CD4-positive, alpha-beta T cell treated with Interferon gamma for 1 hour (primary cell): ENCODE results near the gene EIF5.

Source experiments
- DNase-seq: peaks from one replicate; pipeline ENCODE4 v3.0.0-alpha.2; 2020

EIF5 gene

DNA sequence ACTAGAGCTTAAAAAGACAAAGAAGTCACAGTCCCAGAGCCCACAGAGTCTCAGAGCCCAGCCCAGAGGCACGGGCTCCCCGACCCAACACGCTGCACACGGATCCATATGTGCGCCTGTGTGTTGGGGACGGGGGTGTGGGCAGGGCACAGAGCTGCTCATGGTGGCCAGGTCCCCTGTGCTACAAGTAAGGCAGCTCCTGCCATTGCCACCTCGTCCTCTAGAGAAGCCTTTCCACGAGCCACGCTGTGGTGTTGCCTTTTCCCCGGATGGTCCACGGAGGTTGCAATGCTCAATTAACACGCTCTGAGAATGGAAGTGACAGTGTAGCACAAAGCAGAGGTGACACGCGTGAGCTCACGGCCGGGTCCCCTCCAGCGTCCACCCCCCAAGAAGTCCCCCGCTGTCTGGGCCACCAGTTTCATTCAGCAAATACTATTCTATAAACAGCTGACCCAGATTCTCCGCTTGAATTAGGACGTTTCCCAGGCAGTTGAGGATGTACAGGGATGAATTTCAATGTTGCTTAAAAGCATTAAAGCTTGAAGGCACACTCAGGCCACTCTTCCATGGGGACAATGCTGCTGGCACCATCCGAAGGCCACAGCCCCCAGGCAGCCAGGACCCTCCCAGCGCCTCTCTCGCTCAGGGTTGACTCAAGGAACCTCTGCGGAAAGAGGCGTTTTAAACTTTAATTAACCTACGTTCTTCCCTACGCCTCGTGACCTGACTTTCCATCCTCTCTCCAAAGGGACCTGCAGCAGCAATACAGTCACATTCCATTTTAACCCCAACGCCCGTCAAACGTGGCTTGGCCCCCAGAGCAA, 22.7 kb upstream of the EIF5 start:
- no peak for DNase-seq

DNA sequence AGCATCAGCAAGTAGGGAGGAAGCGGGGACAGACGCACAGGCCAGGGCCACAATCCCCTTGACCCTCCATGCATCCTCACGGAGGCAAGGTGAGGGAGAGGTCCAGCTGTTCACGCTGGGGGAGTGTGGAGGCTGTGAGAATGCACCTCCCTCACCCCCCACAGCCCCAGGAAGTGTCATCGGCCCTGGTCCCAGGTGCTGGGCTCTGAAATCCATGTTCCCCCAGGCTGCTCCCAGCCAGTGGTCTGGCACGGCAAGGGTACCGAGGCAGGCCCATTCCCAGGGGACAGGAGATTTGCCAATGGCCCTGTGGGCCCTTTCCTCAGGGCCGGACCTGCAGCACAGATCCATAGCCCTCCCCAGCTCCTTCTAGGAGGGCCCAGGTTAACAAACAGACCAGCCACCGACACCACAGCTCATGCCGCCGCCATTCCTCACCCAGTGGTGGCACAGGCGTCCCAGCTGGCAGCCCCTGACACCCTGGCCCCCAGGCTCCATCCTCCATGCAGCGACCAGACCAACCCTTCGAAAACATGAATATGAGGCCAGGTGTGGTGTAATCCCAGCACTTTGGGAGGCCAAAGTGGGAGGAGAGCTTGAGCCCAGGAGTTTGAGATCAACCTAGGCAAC, 21.9 kb upstream of the EIF5 start:
- DNase-seq: no peak

DNA sequence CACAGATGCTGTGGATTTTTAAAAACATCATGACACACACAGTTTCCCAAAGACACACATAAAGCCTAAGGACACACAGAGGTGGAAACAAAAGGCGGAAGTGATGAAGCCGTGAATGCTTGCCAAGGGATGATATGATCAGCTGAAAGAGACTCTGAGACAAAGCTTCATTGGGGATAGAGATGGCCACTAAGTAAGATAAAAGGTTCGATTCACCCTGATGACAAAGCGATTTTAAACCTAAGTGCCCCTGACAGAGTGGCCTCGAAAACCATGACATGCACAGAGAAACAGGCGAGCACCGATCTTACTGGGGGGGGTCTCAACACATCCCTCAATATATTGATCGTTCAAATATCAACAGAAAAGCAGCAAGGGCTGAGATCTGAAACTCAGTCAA, 20.3 kb upstream of the EIF5 start:
- DNase-seq: no peak

DNA sequence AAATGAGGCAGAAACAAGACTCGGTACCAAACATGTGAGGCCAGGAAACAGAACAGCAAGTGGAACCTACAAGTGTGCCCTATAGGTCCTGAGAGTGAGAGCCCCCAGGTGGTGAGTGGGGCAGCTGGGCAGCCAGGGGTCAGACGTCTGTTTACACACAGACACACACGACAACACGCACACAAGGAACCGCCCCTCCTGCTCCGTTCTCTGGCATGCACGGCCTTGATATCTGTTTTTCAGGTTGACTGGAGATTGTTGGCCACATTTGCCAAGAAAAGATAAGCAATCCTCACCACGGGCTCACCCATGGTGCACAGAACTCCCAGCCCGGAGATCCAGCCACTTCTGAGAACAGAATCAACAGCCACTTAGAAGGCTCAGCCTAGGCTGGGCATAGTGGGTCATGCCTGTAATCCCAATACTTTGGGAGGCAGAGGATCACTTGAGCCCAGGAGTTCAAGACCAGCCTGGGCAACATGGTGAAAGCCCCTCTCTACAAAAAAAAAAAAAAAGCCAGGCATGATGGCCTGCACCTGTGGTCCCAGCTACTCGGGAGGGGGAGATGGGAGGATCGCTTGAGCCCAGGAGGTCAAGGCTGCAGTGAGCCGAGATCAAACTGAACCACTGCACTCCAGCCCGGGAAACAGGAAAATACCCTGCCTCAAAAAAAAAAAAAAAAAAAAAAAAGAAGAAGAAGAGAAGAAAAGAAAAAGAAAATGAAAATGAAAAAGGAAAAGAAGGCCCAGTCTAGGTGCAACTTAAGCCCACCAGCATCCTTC, 19.4 kb upstream of the EIF5 start:
- DNase-seq: no peak

DNA sequence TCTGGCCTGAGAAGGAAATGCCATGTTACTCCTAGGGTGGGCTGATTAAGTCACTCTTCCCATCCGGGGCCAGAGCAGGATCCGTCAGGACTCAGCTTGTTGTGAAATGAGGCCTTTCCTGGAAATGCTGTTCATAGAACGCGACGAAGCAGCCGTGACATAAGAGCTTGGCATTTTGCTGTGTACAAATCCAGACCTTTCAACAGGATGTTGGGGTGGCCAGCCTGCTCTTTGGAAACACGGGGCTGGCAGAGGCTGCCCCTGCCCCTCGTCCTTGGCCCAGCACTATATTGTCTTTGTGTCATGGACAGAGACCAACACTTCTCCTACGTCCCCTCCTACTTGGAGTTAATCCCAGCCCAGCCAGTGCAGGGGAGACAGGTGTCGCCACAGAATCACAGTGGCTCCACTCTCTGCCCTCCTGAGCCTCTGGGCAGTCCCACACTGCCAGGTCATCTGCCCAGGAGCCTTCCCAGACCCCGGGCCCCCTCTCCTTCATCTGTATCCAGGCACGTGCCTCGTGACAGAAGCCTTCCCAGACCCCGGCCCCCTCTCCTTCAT, 18.6 kb upstream of the EIF5 start:
- no peak for DNase-seq

DNA sequence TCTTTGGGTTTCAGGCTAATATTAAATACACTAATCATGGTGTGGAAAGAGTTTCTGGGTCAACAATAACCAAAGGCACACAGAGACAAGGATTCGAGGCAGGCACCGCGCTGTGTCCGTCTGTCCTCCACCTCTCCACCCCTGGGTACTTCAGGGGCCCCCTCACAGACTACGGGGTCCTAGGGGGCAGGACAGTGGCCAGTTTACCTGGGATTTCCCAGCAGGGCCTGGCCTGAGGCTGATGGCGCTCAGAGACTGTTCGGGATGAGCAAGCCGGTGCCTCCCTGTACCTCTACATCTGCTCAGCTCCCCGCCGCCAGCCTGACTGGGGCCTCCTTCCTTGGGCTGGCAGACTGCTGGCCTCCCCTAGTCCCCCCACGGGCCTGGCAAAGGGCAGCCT, 18.1 kb upstream of the EIF5 start:
- DNase-seq: no peak

DNA sequence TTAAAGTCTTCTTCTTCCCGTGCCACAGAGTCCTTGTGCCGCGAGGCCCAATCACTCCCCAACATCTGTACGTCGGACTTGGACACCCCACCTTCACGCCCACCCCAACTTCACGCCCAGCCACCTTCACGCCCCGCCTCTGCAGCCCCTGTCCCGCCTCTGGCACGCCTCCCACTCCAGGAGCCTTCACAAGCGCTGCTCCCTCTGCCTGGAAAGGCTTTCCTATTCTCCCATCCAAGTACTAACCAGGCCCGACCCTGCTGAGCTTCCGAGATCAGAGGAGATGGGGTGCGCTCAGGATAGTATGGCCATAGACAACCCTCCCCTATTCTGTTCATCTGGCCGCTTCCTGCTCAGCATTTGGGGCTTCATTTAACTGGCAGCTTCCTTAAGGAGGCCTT, 17.3 kb upstream of the EIF5 start:
- no peak for DNase-seq

DNA sequence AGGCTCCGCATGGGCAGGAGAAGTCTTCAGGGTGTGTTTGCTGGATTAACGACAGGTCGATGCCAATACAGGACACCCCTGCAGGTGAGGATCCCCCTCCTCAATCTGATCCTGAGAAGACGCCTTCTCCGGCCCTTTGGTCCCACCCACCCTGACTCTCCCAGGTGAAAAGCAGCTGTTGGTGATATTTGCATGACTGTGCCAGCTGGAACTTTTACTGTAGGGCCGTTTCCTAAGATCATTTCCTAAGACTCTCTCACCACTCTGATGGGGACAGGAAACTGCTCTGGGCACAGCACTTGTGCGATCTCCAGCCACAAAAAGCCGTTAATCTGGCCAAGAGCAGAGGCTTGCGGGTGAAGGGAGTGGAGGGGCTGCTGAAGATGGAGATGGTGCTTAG, 16.8 kb upstream of the EIF5 start:
- DNase-seq: no peak

DNA sequence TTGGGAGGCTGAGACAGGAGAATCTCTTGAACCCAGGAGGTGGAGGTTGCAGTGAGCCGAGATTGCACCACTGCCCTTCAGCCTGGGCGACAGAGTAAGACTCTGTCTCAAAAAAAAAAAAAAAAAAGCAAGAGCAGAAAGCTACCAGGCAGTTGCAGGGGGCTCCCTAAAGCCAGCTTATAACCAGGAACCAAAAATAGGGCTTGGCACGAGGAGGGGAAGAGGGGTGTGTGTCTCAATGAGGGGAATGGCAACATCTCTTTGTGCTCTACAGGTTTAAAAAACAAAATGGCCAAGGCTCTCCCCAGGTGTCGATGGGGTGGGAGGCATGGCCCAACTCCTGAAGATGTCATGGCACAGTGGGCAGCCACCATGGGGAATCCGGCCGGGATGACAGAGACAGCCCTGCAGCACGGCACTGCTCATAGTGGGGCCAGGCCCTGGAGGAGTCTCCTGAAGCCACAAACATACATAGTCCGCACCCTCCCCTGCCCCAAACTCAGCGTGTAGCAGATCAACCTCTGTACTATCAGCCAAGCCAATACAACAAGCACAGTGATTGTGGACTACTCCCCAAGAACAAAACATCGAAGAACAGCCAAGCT, 16.0 kb upstream of the EIF5 start:
- DNase-seq: no peak

DNA sequence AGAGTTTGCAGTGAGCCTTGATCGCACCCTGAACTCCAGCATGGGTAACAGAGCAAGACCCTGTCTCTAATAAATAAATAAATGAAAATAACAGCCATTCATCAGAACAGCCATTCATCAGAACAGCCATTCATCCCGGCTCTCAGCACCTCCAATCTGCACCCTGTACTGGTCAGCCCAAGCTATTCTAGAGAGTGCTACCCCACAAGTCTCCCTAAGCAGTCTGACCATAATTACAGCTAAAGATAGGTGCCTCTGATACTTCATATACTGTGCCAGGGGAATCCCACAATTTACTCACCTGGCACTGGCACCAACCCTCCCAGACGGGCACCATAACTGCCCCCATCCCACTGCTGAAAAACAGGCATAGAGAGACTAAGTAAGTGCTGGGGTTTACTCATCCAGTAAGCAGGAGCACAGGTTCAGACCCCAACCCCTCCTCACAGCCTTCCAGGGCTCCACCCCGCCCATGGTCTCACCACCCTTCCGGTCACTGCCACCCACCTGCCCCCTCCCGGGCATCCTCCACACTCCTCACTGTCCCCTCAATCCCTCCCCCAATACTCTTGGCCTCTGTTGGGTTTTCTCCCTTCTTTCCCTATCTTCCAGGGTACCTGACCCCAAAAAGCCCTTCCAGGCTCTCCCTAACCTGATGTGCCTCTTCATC, 15.2 kb upstream of the EIF5 start:
- DNase-seq: no peak

DNA sequence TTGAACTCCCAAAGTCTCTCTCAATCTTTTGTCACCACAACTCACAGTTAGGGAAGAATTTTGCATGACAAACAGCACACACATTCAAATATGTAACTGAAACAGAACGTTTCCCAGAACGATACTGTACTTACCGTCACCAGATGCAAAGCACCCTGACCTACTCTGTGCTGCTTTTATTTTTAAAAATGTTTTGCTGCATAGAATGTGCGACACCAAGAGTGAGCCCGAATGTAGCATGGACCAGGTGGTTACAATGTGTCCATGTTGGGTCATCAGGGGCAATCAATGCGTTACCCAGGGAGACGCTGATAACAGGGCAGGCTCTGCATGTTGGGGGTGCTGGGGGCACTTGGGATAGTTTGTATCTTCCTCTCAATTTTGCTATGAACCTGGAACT, 14.6 kb upstream of the EIF5 start:
- DNase-seq: no peak

DNA sequence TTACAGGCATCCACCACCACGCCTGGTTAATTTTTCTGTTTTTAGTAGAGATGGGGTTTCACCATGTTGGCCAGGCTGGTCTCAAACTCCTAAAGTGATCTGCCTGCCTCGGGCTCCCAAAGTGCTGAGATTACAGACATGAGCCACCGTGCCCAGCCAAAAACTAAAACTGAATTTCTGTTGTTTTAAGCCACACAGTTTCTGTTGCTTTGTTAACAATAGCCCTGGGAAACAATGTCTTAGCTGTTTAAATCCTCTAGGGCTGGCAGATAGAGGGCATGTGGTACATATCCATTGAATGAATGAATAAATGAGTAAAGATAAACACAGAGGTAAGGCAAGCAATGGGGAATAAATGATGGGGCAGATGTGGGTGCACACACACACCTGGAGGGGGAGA, 8.0 kb upstream of the EIF5 start:
- no peak for DNase-seq

DNA sequence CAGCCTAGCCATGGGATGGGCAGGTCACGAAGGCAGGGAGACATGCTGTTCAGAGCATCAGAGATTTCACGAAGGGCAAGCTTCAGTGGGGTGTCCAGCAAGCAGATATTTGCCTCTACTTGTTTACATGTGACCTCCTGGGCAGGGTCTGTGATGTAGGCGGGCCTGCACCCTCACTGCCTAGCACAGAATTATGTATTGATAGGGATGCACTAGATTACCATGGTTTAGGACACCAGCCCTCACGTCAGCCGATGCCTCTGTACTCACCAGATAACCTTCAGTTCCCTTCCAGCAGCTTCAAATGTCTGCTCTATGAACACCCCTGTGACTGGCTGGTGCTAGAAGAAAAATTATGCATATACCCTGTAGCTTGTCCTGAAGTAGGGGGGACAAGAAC, 5.1 kb upstream of the EIF5 start:
- no peak for DNase-seq

DNA sequence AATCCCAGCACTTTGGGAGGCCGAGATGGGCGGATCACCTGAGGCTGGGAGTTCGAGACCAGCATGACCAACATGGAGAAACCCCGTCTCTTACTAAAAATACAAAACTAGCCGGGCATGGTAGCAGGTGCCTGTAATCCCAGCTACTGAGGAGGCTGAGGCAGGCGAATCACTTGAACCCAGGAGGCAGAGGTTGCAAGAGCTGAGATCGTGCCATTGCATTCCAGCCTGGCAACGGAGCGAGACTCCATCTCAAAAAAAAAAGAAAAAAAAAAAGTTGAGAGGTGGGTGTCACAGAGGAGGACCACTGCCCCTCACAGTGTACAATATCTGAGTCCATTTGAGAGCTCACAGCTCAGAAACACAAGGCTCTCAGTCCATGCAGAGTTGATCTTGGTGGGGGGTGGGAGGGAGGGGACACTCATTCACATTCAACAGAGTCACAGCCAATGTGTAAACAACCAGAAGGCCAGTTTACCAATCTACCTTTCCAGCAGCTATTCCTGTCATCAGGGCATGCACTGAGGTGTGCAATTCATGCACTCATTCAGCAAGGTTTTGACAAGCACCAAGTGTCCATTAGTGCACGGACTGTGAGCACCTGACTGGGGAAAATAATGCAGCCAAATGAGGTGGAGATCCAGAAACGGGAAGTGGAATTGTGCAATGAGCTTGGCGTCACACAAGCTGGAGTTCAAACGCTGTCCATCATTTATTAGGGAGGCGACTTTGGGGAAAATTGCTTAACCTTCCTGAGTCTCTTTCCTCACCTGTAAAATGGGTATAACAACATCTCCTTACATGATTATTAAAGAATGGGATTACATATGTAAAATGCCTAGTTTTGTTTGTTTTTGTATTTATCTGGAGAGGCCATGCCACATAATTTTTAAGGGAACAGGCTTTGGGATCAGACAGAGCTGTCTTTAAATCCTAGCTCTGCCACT, 4.4 kb upstream of the EIF5 start:
- peak; percentile 34 for DNase-seq

DNA sequence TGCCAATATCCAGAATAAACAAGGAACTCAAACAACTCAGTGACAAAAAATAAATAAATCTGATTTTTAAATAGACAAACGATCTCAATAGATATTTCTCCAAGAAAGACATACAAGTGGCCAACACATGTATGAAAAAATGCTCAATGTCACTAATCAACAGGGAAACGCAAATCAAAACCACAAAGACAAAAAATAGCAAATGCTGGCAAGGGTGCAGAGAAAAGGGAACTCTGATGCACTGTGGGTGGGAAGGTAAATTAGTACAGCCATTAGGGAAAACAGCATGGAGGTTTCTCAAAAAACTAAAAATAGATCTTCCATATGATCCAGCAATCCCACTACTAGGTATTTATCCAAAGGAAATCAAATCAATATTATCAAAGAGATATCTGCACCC, 3.5 kb upstream of the EIF5 start:
- no peak for DNase-seq

DNA sequence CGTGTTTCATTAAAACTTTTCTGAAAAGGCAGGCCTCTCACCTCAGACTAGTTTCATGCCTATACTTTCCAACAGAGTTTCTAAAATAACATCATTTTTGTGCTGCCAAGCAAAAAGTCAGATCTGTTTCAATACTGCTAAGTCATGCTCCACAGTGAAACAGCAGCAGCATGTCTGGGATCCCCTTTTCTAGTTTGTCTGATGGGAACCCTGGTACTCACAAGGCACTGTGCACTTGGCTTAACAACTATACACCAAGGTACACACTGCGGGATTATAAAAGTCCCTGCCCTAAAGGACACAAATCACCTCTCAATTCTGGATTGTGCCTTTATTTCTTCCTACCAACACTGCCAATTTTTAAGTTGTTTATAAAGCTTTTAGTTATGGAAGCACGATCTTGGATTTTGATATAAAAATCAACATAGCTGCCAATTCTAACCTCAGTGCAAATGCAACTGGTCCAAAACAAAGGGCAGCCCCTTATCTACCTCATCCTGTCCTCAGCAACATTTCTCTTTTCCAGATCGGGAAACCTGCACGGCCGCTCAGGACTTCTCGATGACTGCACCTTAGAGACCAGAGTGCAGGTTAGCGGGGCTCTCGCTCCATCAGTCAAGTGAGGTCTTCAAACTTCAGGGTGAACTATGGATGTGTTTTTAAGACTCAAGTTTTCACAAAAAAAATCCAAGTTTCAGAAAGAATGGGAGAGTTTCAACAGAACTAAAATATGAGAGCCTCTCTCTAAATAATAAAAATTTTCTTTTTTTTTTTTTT, 1.7 kb upstream of the EIF5 start:
- no peak for DNase-seq

DNA sequence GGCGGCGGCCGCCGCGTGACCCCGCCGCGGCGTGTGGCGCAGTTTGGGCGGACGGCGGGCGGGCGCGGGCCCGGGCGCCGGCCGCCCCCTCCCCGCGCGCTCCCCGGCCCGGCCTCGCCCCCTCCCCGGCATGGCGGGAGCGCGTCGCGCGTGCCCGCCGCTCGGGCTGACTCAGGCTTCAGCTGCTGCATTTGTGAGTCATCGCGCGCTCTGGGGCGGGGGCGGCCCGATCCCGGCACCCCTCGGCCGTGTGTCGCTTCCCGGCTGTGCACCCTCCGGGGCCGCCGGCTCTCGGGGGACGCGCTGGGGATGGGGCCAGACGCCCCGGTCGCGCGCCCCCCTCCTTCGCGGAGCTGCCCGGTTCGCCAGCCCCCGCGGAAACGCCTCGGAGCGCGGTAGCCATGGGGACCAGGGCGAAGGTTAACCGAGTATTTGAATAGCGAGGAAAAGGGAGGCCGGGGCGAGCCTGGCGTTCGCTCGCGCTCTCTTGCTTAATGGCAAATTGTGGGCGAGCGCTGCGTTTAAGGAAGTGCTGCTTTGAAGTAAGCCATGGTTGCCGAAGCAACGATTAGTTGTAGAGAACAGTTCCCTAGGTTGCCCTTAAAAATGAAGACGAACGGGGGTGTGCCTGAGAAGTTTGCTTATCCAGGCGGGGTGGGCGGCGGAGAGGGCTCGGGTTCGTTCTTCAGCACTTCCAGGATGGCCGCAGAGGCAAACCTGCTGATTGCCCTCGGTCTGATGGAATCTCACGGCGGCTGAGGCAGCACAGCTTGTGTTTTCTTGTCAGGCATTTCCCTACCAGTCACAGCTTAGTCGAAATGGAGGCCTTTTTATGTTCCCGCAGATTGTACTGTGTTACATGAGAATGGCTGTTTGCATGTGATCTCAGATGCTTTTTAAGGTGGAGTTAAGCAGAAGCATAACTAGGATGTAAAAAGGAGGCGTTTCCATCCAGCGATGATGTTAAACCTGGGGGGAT, 896 bp downstream of the EIF5 start:
- peak; percentile 63 for DNase-seq

DNA sequence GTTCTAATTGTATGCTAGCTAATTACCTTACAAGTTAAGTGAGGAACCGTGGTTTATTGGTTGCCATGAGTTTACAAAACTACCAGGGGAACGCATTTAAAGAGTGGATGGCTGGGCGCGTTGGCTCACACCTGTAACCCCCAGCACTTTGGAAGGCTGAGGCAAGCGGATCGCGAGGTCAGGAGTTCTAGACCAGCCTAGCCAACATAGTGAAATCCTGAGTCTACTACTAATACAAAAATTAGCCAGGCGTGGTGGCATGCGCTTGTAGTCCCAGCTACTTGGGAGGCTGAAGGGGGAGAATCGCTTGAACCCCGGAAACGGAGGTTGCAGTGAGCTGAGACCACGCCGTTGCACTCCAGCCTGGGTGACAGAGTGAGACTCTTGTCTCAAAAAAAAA, 2.2 kb downstream of the EIF5 start:
- no peak for DNase-seq

DNA sequence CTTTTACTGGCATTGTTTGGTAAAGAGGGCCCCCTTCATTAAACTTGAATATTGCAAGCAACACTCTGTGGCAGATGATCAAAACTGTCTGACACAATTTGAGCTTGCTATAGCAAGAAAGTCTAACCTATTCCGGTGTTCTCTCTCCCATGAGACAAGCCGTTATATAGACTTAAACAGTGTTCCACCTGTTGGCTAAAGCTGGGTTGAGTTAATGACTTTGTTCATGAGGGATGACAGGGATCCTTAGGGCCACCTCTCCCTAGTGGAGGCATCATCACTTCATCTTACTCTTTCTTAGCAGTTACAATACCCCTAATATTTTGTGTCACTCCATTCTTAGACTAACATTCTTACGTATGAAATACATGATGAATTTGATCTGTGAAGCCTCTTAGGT, 3.8 kb downstream of the EIF5 start:
- no peak for DNase-seq
